Measurements from ENCODE around the gene OARD1.

OARD1 gene

GRCh38 chr6:41047745-41048732 lies 24.1 kb downstream of the OARD1 start:
- peak; percentile 50 for DNase-seq

GRCh38 chr6:41047306-41047705 lies 24.9 kb downstream of the OARD1 start:
- DNase-seq, result peak; percentile 17

- DNase-seq, result no peak
Measured at GRCh38 chr6:41046084-41046483, 26.1 kb downstream of the OARD1 start.

GRCh38 chr6:41045664-41046063 lies 26.5 kb downstream of the OARD1 start:
- DNase-seq, result peak; percentile 49

- DNase-seq, result no peak
Measured at GRCh38 chr6:41043151-41043550, 29.0 kb downstream of the OARD1 start.

- peak; percentile 19 for DNase-seq
Measured at GRCh38 chr6:41042226-41043055, 29.7 kb downstream of the OARD1 start, which contains the start of gene TSPO2. Gene TSPO2, plus strand, starts transcription at chr6:41042467. Its CDS starts 519 bp downstream, at chr6:41042986.

GRCh38 chr6:41040940-41041536 lies 31.1 kb downstream of the OARD1 start:
- peak; percentile 39 for DNase-seq

GRCh38 chr6:41040101-41040939 lies 31.8 kb downstream of the OARD1 start:
- DNase-seq, result peak; percentile 34

GRCh38 chr6:41039060-41039998 lies 32.8 kb downstream of the OARD1 start, which contains the start of gene UNC5CL:
Gene UNC5CL, minus strand, starts transcription at chr6:41039221. Its CDS starts 4,147 bp downstream, at chr6:41035074.
- DNase-seq, result peak; percentile 81

GRCh38 chr6:41038205-41038604 lies 34.0 kb downstream of the OARD1 start:
- peak; percentile 41 for DNase-seq

- peak; percentile 27 for DNase-seq
Measured at GRCh38 chr6:41037107-41037900, 34.9 kb downstream of the OARD1 start.

- no peak for DNase-seq
Measured at GRCh38 chr6:41036601-41037000, 35.6 kb downstream of the OARD1 start.

- DNase-seq, result no peak
Measured at GRCh38 chr6:41036186-41036585, 36.0 kb downstream of the OARD1 start.

- no peak for DNase-seq
Measured at GRCh38 chr6:41033776-41034175, 38.4 kb downstream of the OARD1 start.

GRCh38 chr6:41032830-41033229 lies 39.3 kb downstream of the OARD1 start:
- no peak for DNase-seq

- DNase-seq, result peak; percentile 39
Measured at GRCh38 chr6:41028561-41029412, 43.4 kb downstream of the OARD1 start.

GRCh38 chr6:41027799-41028560 lies 44.2 kb downstream of the OARD1 start:
- peak; percentile 92 for DNase-seq

- DNase-seq, result peak; percentile 6
Measured at GRCh38 chr6:41027241-41027640, 44.9 kb downstream of the OARD1 start.
